GM20000 (cell line): ENCODE results near the gene CMSS1.

Experiments used
- DNase-seq: peaks from one replicate; pipeline ENCODE4 v3.0.0; 2012; ENCODE audit warnings: low spot score
- CTCF ChIP-seq: IDR thresholded peaks from 2 replicates; pipeline ENCODE4 v1.5.1; 2012; ENCODE audit warnings: mild to moderate bottlenecking, control low read depth; ENCODE audit errors: extremely low read depth, missing control alignments

Gene CMSS1

DNA sequence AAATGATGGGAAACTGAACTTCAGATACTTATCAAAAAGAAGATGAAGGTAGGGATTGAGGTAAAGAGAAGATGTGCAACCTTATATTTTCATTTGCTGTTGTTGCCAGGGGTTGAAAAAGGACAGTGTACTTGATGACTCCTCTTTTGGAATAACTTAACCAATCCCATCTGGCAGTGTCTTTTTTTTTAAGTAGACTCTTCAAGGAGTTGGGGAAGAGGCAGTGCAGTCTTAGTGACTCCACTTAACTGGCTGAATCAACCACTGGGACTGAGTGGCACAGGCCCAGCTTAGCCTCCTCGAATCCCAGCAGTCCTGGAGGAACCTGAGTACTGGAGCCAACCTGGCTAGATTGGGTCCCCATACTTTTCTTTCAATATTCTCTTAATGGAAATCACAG is 323.9 kb downstream of the CMSS1 start:
- no peak for DNase-seq
- no peak for TF ChIP-seq CTCF

- DNase-seq, result peak; percentile 58
- TF ChIP-seq CTCF, result no peak
Measured at GRCh38 chr3:100144255-100144866, 326.7 kb downstream of the CMSS1 start.

GRCh38 chr3:100149130-100149529 is 331.5 kb downstream of the CMSS1 start:
- DNase-seq, result no peak
- no peak for TF ChIP-seq CTCF

GRCh38 chr3:100149713-100150415 is 332.2 kb downstream of the CMSS1 start:
- DNase-seq, result no peak
- TF ChIP-seq CTCF, result no peak

DNA sequence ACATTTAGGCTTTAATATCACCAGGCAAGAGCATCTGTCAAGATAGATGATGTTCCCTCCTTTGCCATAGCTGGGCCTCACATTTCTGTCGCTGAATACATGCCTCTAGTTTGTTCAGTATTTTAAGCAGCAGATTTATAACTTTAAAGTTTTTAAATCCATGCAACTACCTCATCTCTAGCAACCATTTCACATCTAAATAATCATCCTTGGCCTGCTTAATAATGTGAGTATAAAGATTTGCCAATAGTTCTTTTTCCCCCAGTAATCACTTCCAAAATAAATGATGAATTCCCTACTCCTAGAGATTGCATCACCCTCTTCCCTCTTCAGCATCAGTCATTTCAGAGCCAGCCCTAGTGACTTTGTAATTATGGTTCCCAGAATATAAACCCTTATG is 332.8 kb downstream of the CMSS1 start:
- no peak for TF ChIP-seq CTCF
- DNase-seq, result no peak

GRCh38 chr3:100151024-100151707 is 333.5 kb downstream of the CMSS1 start:
- no peak for TF ChIP-seq CTCF
- no peak for DNase-seq

- no peak for TF ChIP-seq CTCF
- no peak for DNase-seq
Measured at GRCh38 chr3:100154171-100154570, 336.5 kb downstream of the CMSS1 start.
